H9 (cell line): Measurements from ENCODE around the gene CDKN2C. TPM values are rescaled to one million over a fixed set of nuclear protein-coding genes. Genes with fewer than 3 reads are reported as not detected.

ENCODE experiments used
- DNase-seq: peaks from one replicate; pipeline ENCODE4 v3.0.0-alpha.2; 2017
- H2AFZ ChIP-seq: one replicate; pipeline ENCODE4 v1.6.1; 2013; ENCODE audit warnings: mild to moderate bottlenecking, low read length, control low read depth, moderate library complexity
- H2AK5ac ChIP-seq: 2 replicates; pipeline ENCODE4 v1.6.1; 2013; ENCODE audit warnings: low read length, control low read depth, mixed read lengths; ENCODE audit not compliant: insufficient read length
- H2BK120ac ChIP-seq: one replicate; pipeline ENCODE4 v1.6.1; 2013; ENCODE audit warnings: low read depth, mild to moderate bottlenecking, low read length, control low read depth, inconsistent platforms; ENCODE audit not compliant: poor library complexity, severe bottlenecking
- H2BK12ac ChIP-seq: 2 replicates; pipeline ENCODE4 v1.6.1; 2013; ENCODE audit warnings: low read length, control low read depth, mixed read lengths, low read depth; ENCODE audit not compliant: insufficient read length
- H2BK15ac ChIP-seq: 2 replicates; pipeline ENCODE4 v1.6.1; 2013; ENCODE audit warnings: low read depth, low read length, control low read depth
- H2BK20ac ChIP-seq: one replicate; pipeline ENCODE4 v1.6.1; 2013; ENCODE audit warnings: low read depth, mild to moderate bottlenecking, low read length, control low read depth, inconsistent platforms; ENCODE audit not compliant: poor library complexity, severe bottlenecking
- H2BK5ac ChIP-seq: 2 replicates; pipeline ENCODE4 v1.6.1; 2013; ENCODE audit warnings: low read length, control low read depth, mixed read lengths; ENCODE audit not compliant: insufficient read length
- H3K14ac ChIP-seq: 2 replicates; pipeline ENCODE4 v1.6.1; 2013; ENCODE audit warnings: low read length, control low read depth; ENCODE audit not compliant: insufficient read depth
- H3K18ac ChIP-seq: 2 replicates; pipeline ENCODE4 v1.6.1; 2013; ENCODE audit warnings: low read depth, mild to moderate bottlenecking, mixed read lengths, low read length, control low read depth; ENCODE audit not compliant: insufficient read length
- H3K23ac ChIP-seq: 2 replicates; pipeline ENCODE4 v1.6.1; 2013; ENCODE audit warnings: low read length, control low read depth, mixed read lengths, low read depth; ENCODE audit not compliant: insufficient read length
- H3K23me2 ChIP-seq: 2 replicates; pipeline ENCODE4 v1.6.1; 2013; ENCODE audit warnings: low read depth, mild to moderate bottlenecking, mixed read lengths, low read length, control low read depth; ENCODE audit not compliant: insufficient read length, poor library complexity, severe bottlenecking
- H3K27ac ChIP-seq: 2 replicates; pipeline ENCODE4 v1.5.1; 2013; ENCODE audit warnings: low read length, control low read depth, mixed read lengths, low read depth; ENCODE audit not compliant: insufficient read length
- H3K27me3 ChIP-seq: 2 replicates; pipeline ENCODE4 v1.6.1; 2013; ENCODE audit warnings: low read length, control low read depth, inconsistent platforms; ENCODE audit not compliant: insufficient read depth
- H3K4ac ChIP-seq: 2 replicates; pipeline ENCODE4 v1.6.1; 2013; ENCODE audit warnings: low read depth, mild to moderate bottlenecking, control low read depth, inconsistent platforms, low read length, moderate library complexity
- H3K4me1 ChIP-seq: 2 replicates; pipeline ENCODE4 v1.6.1; 2013; ENCODE audit warnings: low read length, control low read depth, inconsistent platforms; ENCODE audit not compliant: insufficient read depth
- H3K4me2 ChIP-seq: 2 replicates; pipeline ENCODE4 v1.6.1; 2013; ENCODE audit warnings: low read length, control low read depth, mixed read lengths; ENCODE audit not compliant: insufficient read length, insufficient read depth
- H3K56ac ChIP-seq: 2 replicates; pipeline ENCODE4 v1.6.1; 2013; ENCODE audit warnings: low read depth, mild to moderate bottlenecking, mixed read lengths, low read length, control low read depth; ENCODE audit not compliant: insufficient read length
- H3K79me1 ChIP-seq: 2 replicates; pipeline ENCODE4 v1.6.1; 2013; ENCODE audit warnings: low read depth, mild to moderate bottlenecking, moderate library complexity, low read length, control low read depth, inconsistent platforms; ENCODE audit not compliant: insufficient read depth, poor library complexity, severe bottlenecking
- H3K79me2 ChIP-seq: 2 replicates; pipeline ENCODE4 v1.6.1; 2013; ENCODE audit warnings: low read length, control low read depth, inconsistent platforms; ENCODE audit not compliant: insufficient read depth
- H3K9ac ChIP-seq: 2 replicates; pipeline ENCODE4 v1.6.1; 2013; ENCODE audit warnings: low read length, control low read depth, mixed read lengths; ENCODE audit not compliant: insufficient read length; ENCODE audit errors: extremely low read depth
- H3K9me3 ChIP-seq: one replicate; pipeline ENCODE4 v1.6.1; 2013; ENCODE audit warnings: low read depth, low read length, inconsistent platforms; ENCODE audit not compliant: control insufficient read depth
- H3T11ph ChIP-seq: one replicate; pipeline ENCODE4 v1.6.1; 2013; ENCODE audit warnings: mild to moderate bottlenecking, low read length, control low read depth, inconsistent platforms
- H4K20me1 ChIP-seq: one replicate; pipeline ENCODE4 v1.6.1; 2013; ENCODE audit not compliant: control insufficient read depth, insufficient read length, insufficient read depth
- H4K5ac ChIP-seq: 2 replicates; pipeline ENCODE4 v1.6.1; 2013; ENCODE audit warnings: low read depth, mild to moderate bottlenecking, mixed read lengths, low read length, control low read depth; ENCODE audit not compliant: insufficient read length
- H4K8ac ChIP-seq: replicated peaks from 2 replicates; pipeline ENCODE4 v1.6.1; 2013; ENCODE audit warnings: low read length, control low read depth, mixed read lengths, low read depth; ENCODE audit not compliant: insufficient read length
- H4K91ac ChIP-seq: 2 replicates; pipeline ENCODE4 v1.6.1; 2013; ENCODE audit warnings: low read depth, mild to moderate bottlenecking, moderate library complexity, mixed read lengths, low read length, control low read depth; ENCODE audit not compliant: insufficient read length
- H3K27ac Mint-ChIP-seq, 3 experiments: 2 replicates in 2 of 3; 3 replicates in 1 of 3; pipeline ENCODE4 v1.8.0; 2020 to 2021; ENCODE audit warnings: mixed read lengths in 3 of 3, mild to moderate bottlenecking in 1 of 3, moderate library complexity in 1 of 3
- H3K27me3 Mint-ChIP-seq: 2 replicates; pipeline ENCODE4 v1.8.0; 2021; ENCODE audit warnings: low read depth, mild to moderate bottlenecking, moderate library complexity, mixed read lengths
- H3K36me3 Mint-ChIP-seq, 3 experiments: 2 replicates in 2 of 3; 3 replicates in 1 of 3; pipeline ENCODE4 v1.8.0; 2020 to 2021; ENCODE audit warnings: low read depth in 3 of 3, mixed read lengths in 3 of 3; ENCODE audit not compliant: insufficient read depth in 1 of 3
- H3K4me1 Mint-ChIP-seq, 2 experiments: 2 replicates each; pipeline ENCODE4 v1.8.0; 2020; ENCODE audit warnings: mixed read lengths in 2 of 2
- H3K4me3 Mint-ChIP-seq, 2 experiments: 2 replicates in 1 of 2; 3 replicates in 1 of 2; pipeline ENCODE4 v1.8.0; 2020 to 2021; ENCODE audit warnings: mild to moderate bottlenecking in 2 of 2, mixed read lengths in 2 of 2, moderate library complexity in 1 of 2
- H3K9me3 Mint-ChIP-seq, 2 experiments: 2 replicates in 1 of 2; 3 replicates in 1 of 2; pipeline ENCODE4 v1.8.0; 2020; ENCODE audit warnings: mild to moderate bottlenecking in 2 of 2, mixed read lengths in 2 of 2, moderate library complexity in 1 of 2
- WGBS: extraction: QIAGEN DNeasy Blood & Tissue Kit; methylation state at CpG from one replicate; pipeline ENCODE4 v1.1.7; 2013; ENCODE audit warnings: missing lambda C conversion rate, low lambda C conversion rate, mixed read lengths; ENCODE audit not compliant: insufficient read length; ENCODE audit errors: extremely low coverage; 5-methylcytosine and 5-hydroxymethylcytosine counted together
- total RNA-seq: library from RNA; stranded (reverse); gene quantifications from 2 replicates; pipeline ENCODE4 v1.2.1, GENCODE V29; 2021
- TF ChIP-seq, protein P1 (sequence below): fragments of 200-600 bp; sonication (generic); conservative IDR thresholded peaks from 3 replicates; pipeline ENCODE4 v1.8.0; 2021; ENCODE audit warnings: antibody characterized with exemption, mild to moderate bottlenecking

Gene CDKN2C
- total RNA-seq, 1 experiment from 2014 or later: not detected

DNA sequence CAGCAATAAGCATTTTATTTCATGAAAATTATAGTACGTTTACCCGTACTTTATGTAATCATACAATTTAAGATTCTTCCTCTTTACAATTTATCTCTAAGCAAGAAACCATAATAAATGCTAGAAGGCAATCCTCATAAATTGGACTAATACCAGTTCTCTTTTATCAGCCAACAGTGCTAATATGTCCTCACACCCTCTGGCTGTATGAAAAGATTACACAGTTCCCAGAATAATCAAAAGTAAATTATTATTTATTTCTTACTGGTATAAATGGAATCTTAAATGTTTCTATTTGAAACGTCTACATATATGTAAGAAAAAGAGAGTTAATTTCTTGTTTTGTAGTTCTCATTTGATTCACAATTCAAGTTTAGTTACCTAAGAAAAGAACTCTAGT, 3.1 kb upstream of the CDKN2C start:
- no peak overlapping the region for H2BK20ac ChIP-seq
- no peak overlapping the region for H3T11ph ChIP-seq
- H3K79me2 ChIP-seq: no peaks in the 10 kb centered on the region
- Mint-ChIP-seq H3K4me3 (no peak overlapping the region), H3K4me1 (peaks cover 10 to 24% of the 10 kb centered on the region in 2 experiments), H3K27me3 (peaks cover 81% of the 10 kb centered on the region), H3K36me3 (no peaks in the 10 kb centered on the region), H3K27ac (no peak overlapping the region), H3K9me3 (no peaks in the 10 kb centered on the region; a peak in 2 of 5 replicates)
- H3K23ac ChIP-seq: no peak overlapping the region
- no peaks in the 10 kb centered on the region for H3K4me1 ChIP-seq
- peaks cover 37% of the 10 kb centered on the region for H3K27me3 ChIP-seq
- H2BK120ac ChIP-seq: no peak overlapping the region
- H3K14ac ChIP-seq: no peak overlapping the region
- peaks cover 17% of the 10 kb centered on the region for H3K23me2 ChIP-seq
- H4K20me1 ChIP-seq: no peaks in the 10 kb centered on the region
- H4K8ac ChIP-seq: no peak overlapping the region
- no peaks in the 10 kb centered on the region for H3K9me3 ChIP-seq
- H2AK5ac ChIP-seq: no peak overlapping the region
- H4K91ac ChIP-seq: no peak overlapping the region
- no peaks in the 10 kb centered on the region for H3K79me1 ChIP-seq
- H2BK5ac ChIP-seq: no peak overlapping the region
- H3K56ac ChIP-seq: no peak overlapping the region
- no peak overlapping the region for H4K5ac ChIP-seq
- DNase-seq: no peak
- H2AFZ ChIP-seq: no peak overlapping the region
- no peak overlapping the region for H3K27ac ChIP-seq
- no peak overlapping the region for H2BK15ac ChIP-seq
- H3K9ac ChIP-seq: no peak overlapping the region
- WGBS: no CpG with 5 or more reads among the region's 3 CpGs
- H2BK12ac ChIP-seq: no peak overlapping the region
- H3K18ac ChIP-seq: no peak overlapping the region
- no peak overlapping the region for H3K4ac ChIP-seq
- TF ChIP-seq, protein P1, sequence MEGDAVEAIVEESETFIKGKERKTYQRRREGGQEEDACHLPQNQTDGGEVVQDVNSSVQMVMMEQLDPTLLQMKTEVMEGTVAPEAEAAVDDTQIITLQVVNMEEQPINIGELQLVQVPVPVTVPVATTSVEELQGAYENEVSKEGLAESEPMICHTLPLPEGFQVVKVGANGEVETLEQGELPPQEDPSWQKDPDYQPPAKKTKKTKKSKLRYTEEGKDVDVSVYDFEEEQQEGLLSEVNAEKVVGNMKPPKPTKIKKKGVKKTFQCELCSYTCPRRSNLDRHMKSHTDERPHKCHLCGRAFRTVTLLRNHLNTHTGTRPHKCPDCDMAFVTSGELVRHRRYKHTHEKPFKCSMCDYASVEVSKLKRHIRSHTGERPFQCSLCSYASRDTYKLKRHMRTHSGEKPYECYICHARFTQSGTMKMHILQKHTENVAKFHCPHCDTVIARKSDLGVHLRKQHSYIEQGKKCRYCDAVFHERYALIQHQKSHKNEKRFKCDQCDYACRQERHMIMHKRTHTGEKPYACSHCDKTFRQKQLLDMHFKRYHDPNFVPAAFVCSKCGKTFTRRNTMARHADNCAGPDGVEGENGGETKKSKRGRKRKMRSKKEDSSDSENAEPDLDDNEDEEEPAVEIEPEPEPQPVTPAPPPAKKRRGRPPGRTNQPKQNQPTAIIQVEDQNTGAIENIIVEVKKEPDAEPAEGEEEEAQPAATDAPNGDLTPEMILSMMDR: no peak
- no peak overlapping the region for H3K4me2 ChIP-seq
